ENCODE results near the gene WDR62. TPM values are rescaled to one million over a fixed set of nuclear protein-coding genes. Genes with fewer than 3 reads are reported as not detected.
"Not testable (repeated sequence)": the region's sequence is repeated elsewhere in the genome, so short reads cannot be mapped to it uniquely, and the experiment has no call there.

The WDR62 gene
- total RNA-seq, 1 experiment from 2014 or later, result 32.9 TPM

- CTCF ChIA-PET, result no interaction called here
- no peak overlapping the region for H3K4me3 Mint-ChIP-seq (ENCODE audit: unreplicated experiment)
- H3K36me3 Mint-ChIP-seq (ENCODE audit: insufficient read depth, unreplicated experiment), result peaks cover 35% of the 10 kb centered on the region
- no peak for DNase-seq
- no TSS peak for BruUV-seq (replicated peaks)
- Histone ChIP-seq H3K4me1 (peaks cover 22% of the 10 kb centered on the region), H3K4me3 (ENCODE audit: low read depth, low read length) (no peak overlapping the region), H3K36me3 (ENCODE audit: control insufficient read depth, insufficient read depth, low read length) (no peaks in the 10 kb centered on the region), H3K9me3 (no peaks in the 10 kb centered on the region), H3K27me3 (replicated peaks; ENCODE audit: control insufficient read depth, insufficient read depth, low read length) (no peaks in the 10 kb centered on the region)
- intact Hi-C loops (cut with micrococcal nuclease; ENCODE audit: unreplicated experiment), result no loop called here
- H3K27me3 Mint-ChIP-seq (ENCODE audit: insufficient read depth, unreplicated experiment), result no peaks in the 10 kb centered on the region
- H3K4me1 Mint-ChIP-seq (ENCODE audit: low read depth, unreplicated experiment), result peaks cover 33% of the 10 kb centered on the region
- H3K27ac Mint-ChIP-seq (ENCODE audit: unreplicated experiment), result peak overlapping the region; percentile 91
- no peak for TF ChIP-seq CTCF (IDR thresholded peaks at IDR 0.05; ENCODE audit: insufficient read depth in 1 of 2, low read depth in 1 of 2, low read length in 1 of 2, severe bottlenecking in 1 of 2, unreplicated experiment in 1 of 2)
- no peaks in the 10 kb centered on the region for H3K9me3 Mint-ChIP-seq (ENCODE audit: unreplicated experiment)
- POLR2A ChIA-PET, result no interaction called here
These were observed 14.2 kb upstream of the WDR62 start for GRCh38 chr19:36040495-36040894.

GRCh38 chr19:36041092-36041491 is 13.6 kb upstream of the WDR62 start:
- intact Hi-C loops (cut with micrococcal nuclease; ENCODE audit: unreplicated experiment); H3K27me3 Mint-ChIP-seq (ENCODE audit: insufficient read depth, unreplicated experiment); H3K9me3 ChIP-seq; H3K27me3 ChIP-seq (replicated peaks; ENCODE audit: control insufficient read depth, insufficient read depth, low read length); BruUV-seq (replicated peaks); H3K4me3 ChIP-seq (ENCODE audit: low read depth, low read length); DNase-seq; H3K9me3 Mint-ChIP-seq (ENCODE audit: unreplicated experiment); H3K36me3 ChIP-seq (ENCODE audit: control insufficient read depth, insufficient read depth, low read length): not testable (repeated sequence)
- H3K27ac Mint-ChIP-seq (ENCODE audit: unreplicated experiment), result peak overlapping the region; percentile 91
- ChIA-PET CTCF (interaction anchor here (0.8 to 1.2 kb wide), 2 partner anchors 33 to 1035 kb away, joined by 5 to 9 read pairs; partner anchors contain the start of gene SYNE4), POLR2A (interaction anchor here (0.8 kb wide), 1 partner anchor 15 kb away, joined by 3 read pairs; no protein-coding TSS in a partner anchor)
- peak overlapping the region; percentile 35 for H3K4me3 Mint-ChIP-seq (ENCODE audit: unreplicated experiment)
- H3K36me3 Mint-ChIP-seq (ENCODE audit: insufficient read depth, unreplicated experiment), result peaks cover 35% of the 10 kb centered on the region
- H3K4me1 ChIP-seq, result peaks cover 22% of the 10 kb centered on the region
- peaks cover 29% of the 10 kb centered on the region for H3K4me1 Mint-ChIP-seq (ENCODE audit: low read depth, unreplicated experiment)

- intact Hi-C loops (cut with micrococcal nuclease; ENCODE audit: unreplicated experiment), result loop anchor here (1.0 kb wide), 1 partner anchor 12 kb away; the partner anchor contains the start of genes THAP8 and WDR62
- no TSS peak for BruUV-seq (replicated peaks)
- Histone ChIP-seq H3K9me3 (no peaks in the 10 kb centered on the region), H3K27me3 (replicated peaks; ENCODE audit: control insufficient read depth, insufficient read depth, low read length) (no peaks in the 10 kb centered on the region), H3K4me1 (peaks cover 22% of the 10 kb centered on the region), H3K4me3 (ENCODE audit: low read depth, low read length) (no peak overlapping the region), H3K36me3 (ENCODE audit: control insufficient read depth, insufficient read depth, low read length) (no peaks in the 10 kb centered on the region)
- CTCF ChIA-PET, result interaction anchor here (0.6 to 1.2 kb wide), 6 partner anchors 9 to 1036 kb away, joined by 3 to 9 read pairs (median 4); partner anchors contain the start of gene SYNE4
- Mint-ChIP-seq H3K9me3 (ENCODE audit: unreplicated experiment) (no peaks in the 10 kb centered on the region), H3K27me3 (ENCODE audit: insufficient read depth, unreplicated experiment) (no peaks in the 10 kb centered on the region), H3K27ac (ENCODE audit: unreplicated experiment) (peak overlapping the region; percentile 91), H3K4me1 (ENCODE audit: low read depth, unreplicated experiment) (peaks cover 29% of the 10 kb centered on the region), H3K36me3 (ENCODE audit: insufficient read depth, unreplicated experiment) (peaks cover 35% of the 10 kb centered on the region), H3K4me3 (ENCODE audit: unreplicated experiment) (peak overlapping the region; percentile 35)
- TF ChIP-seq CTCF (IDR thresholded peaks at IDR 0.05; ENCODE audit: insufficient read depth in 1 of 2, low read depth in 1 of 2, low read length in 1 of 2, severe bottlenecking in 1 of 2, unreplicated experiment in 1 of 2), result no peak
- POLR2A ChIA-PET, result interaction anchor here (0.6 to 1.1 kb wide), 8 partner anchors 8 to 73 kb away, joined by 3 to 15 read pairs (median 4); partner anchors contain the start of genes ALKBH6, POLR2I, SYNE4 and TBCB
- peak; percentile 75 to 81 for DNase-seq
These were observed 12.9 kb upstream of the WDR62 start for GRCh38 chr19:36041831-36042230.

Measured in Caco-2 (cell line).